GM23248 (cell line): ENCODE results near the gene PDIK1L.

Experiments used
- EZH2 ChIP-seq: fragments of 200-600 bp; sonication (generic); IDR thresholded peaks from 2 replicates; pipeline ENCODE4 v1.6.1; 2018; ENCODE audit warnings: antibody characterized with exemption, mild to moderate bottlenecking; ENCODE audit not compliant: insufficient read depth, poor library complexity, severe bottlenecking
- EZH2phosphoT487 ChIP-seq: fragments of 200-600 bp; sonication (generic); IDR thresholded peaks from 2 replicates; pipeline ENCODE4 v1.6.1; 2018; ENCODE audit warnings: antibody characterized with exemption, moderate library complexity, mild to moderate bottlenecking, low read depth; ENCODE audit not compliant: insufficient read depth

DNA sequence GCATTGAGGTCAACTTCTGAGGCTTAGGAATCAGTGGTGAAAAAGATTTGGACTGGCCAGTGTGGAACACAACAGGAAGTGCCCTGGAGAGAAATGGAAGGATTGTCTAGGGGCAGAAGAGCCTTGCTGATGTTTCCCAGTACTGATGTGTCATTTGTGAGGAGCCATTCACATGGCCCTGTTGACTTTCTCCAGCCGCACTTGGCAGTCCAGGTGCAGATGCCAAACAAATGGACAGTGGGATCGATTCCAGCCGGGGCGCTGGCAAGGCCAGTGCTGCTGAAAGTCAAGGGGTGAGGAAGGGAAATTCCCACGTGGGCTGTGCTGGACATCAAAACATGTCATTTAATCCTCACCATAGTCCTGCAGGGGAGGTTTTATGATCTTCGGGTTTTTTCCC, 39.3 kb upstream of the PDIK1L start:
- TF ChIP-seq EZH2 (no peak), EZH2phosphoT487 (no peak)
